Measurements from ENCODE around the gene SGPL1.

The SGPL1 gene

DNA sequence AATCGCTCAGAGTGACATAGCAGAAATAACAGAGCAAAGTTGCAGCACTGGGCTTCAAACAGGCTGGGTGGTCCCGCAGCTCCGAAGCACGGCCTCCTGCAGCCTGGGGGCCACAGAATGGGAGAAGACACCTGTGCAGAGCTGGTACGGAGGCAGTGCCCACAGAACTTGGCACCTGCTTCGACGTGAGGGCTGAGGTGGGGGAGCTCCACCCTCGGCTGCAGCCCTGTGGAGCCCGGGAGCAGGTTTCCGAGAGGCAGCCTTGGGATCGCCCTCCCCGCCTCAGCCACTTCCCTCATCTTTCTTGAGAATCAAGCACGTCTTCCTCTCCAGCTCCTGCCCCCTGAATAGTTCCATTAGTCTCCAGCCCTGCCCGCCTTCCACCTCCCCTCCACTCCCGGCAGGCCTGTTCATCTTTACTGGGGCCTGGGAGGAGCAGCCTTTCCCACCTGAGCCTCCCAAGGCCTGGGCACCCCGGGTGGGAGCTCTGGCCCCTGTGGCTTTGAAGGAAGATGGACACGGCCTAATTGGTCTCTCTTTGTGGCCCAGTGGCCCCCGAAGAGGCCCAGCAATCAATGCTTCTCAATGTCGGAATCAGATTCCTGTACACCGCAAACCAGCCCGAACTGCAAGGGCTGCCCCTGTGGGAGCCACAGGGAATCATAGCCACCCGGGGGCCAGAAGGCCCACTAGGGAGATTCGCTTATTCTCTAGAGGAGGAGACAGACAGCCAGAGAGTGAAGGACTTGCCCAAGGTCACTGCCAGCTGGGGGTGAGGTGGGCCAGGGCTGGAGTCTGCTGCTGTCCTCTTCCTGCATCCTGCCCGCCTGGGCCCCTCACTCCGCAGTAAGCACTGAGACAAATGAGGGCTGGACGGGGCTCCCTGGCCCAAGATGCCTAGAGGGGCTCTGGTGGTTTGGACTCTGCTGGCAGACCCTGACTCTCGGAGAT is 89.6 kb downstream of the SGPL1 start:
- no peak for DNase-seq

DNA sequence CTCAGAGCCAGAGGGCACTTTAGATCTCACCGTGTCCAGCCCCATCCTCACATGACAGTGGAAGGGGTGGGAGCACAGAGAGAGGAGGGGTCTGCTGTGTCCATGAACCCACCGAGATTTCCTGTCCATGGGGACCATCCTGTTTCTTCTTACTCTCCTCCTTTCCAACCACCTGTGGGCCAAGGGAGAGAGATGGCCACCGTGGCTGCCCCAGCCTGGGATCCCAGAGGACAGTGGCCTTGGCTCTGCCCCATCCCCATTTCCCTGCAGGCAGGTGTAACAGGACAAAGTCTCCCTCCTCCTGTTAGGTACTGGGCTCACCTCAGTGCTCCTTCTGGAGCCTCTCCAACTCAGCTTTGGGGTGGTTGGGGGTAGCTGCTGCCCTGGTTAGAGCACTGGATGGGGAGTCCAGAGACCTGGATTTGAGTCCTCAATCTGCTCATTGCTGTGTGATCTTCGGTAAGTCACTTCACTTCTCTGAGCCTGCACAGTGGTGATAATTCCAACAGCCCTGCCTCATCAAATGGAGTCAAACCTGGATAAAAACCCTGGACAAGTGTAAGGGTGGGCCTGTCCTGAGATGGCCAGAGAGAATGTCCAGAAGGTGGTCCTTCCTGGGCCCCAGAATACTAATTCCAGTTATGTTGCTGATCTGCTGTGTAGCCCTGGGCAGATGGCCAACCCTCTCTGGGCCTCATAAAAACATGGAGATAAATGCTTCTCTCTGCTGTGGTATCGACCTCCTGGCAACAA is 90.5 kb downstream of the SGPL1 start:
- no peak for DNase-seq

- DNase-seq, result no peak
Observed at GRCh38 chr10:70906953-70907636, 91.3 kb downstream of the SGPL1 start.

- no peak for DNase-seq
Observed at GRCh38 chr10:70907637-70908405, 92.1 kb downstream of the SGPL1 start.

DNA sequence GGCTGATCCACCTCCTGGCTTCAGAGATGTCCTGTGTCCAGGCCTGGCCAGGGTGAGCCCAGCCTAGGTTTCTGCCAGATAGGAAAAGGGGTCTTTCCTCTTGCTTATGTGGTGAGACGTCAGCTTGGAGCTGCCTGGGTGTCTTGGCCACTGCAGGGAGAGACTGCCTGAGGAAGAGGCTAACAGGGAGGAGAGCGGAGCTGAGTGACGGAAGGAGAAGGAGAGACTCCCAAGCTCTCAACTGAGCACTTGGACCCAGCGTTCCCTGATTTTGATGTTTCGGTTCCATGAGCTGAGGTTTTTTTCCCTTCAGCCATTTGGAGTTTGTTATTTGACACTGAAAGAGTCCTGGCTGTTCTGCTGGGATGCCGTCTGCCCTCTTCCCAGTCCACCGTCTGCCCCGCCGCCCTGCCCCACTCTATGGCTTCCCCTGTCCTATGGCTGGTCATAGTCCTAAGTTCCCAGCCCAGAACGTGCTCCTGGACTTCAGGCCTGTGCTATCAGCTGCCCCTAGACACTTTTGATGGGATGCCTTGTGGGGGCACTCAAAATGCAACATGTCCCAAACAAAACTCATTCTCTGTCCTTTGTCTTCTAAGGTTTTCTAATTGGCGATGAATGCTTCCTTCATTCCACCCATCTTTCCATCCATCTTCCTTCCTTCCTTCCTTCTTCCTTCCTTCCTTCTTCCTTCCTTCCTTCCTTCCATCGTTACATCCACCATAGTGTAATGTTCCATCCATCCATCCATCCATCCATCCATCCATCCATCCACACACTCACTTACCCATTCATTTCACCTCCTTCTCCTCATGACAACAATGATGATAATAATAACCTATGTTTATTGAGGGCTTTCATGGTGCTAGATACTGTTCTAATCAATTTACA is 92.9 kb downstream of the SGPL1 start:
- no peak for DNase-seq

DNA sequence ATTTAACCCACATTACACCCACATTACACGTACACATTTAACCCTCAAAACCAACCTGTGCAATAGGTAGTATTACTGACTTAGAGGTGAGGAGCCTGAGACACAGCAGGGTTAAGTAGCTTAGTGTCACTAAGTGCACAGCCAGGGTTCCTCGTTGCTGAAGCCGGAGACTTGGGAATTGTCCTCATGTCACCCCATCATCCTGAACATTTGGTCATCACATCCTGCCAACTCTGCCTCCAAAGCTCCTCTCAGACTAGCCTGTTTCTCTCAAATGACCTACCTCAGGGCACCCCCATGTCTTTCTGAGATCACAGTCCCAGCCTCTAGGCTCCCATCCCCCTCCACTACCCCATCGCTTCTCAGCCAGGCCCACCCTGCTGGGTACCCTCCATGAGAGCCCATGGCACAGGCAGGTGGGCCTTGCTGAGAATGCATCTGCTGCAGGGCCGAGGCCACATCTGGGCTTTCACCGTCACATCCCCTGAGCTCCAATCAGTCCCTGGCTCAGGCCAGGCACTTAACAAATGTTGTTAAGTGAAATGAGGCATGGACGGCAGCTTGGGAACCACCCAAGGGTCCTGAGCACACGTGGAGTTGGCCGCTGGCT is 93.7 kb downstream of the SGPL1 start:
- no peak for DNase-seq

DNA sequence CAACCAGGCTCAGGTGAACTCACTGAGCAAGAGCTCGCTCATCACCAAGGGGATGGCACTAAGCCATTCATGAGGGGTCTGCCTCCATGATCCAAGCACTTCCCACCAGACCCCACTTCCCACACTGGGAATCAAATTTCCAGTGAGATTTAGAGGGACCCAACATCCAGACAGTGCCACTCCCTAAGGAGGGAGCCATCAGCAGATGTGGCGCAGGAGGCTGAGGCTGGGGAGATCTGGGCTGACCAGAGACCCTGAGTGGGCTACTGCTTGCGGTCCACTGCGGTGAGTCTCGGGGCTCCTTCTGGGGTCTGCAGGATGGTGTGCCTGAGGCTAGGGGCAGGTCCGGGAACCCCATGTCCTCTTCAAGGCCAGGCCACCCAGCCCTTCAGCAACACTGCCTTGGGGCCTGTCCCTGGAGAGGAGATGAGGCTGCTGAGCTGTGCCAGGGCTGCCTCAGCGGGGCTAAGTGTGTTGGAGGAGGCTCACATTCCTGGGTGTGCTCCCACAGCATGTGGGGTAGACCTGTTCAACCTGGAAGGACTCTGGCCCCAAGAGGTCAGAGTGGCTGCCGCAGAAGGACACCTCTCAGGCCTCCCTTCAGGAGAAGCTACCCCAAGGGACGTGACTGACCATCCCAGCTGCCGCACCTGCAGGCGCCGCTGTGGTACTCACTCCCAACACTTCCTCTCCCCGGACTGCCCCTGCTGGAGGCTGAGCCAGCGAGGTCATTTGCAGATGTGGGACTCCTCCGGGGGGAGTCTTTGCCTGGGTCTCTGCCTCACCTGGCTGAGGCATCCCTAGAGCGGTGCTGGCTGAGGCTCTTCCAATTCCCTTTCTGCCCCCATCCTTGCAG is 95.0 kb downstream of the SGPL1 start:
- no peak for DNase-seq

DNA sequence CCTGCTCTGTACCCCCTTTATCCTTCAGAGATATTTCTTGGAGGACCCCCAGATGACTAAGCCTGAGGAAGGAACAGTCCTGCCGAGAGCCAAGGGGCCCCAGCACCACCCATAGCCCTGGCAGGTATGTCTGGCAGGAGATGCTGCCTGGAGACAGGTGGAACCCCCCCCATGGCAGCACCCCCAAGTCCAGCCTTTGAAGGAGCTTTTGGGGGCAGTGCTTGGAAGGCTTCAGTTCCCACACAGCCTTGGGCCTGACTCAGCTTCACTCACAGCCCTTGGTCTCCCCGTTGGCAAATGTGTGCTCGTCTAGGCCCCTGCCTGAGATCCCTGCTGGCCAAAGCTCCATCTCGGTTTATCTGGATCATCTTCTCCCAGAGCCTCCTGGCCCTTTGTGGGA is 95.6 kb downstream of the SGPL1 start:
- no peak for DNase-seq

GRCh38 chr10:70912556-70912955 is 96.8 kb downstream of the SGPL1 start:
- DNase-seq, result no peak

GRCh38 chr10:70913191-70913892 is 97.6 kb downstream of the SGPL1 start:
- no peak for DNase-seq

GRCh38 chr10:70913893-70914240 is 98.1 kb downstream of the SGPL1 start:
- no peak for DNase-seq

- DNase-seq, result no peak
Observed at GRCh38 chr10:70914316-70914864, 98.6 kb downstream of the SGPL1 start.

DNA sequence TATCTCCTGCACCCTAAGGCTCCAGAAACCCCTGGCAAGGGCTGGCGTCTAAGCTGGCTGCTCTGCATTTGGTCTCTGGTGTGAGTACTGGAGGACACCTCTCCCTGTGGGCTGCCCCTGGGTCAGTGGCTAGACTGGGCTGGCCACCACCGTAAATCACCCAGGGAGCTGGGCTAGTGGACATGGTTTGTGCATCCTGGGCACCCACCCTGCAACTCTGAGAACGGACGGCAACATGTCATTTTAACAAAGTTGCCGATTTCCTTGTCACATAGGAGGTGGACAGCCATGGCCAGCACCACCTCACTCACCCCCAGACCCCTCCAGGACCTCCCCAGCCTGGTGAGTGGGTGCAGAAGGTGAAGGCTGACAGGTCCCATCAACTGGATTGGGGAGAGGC is 99.5 kb downstream of the SGPL1 start:
- no peak for DNase-seq

DNA sequence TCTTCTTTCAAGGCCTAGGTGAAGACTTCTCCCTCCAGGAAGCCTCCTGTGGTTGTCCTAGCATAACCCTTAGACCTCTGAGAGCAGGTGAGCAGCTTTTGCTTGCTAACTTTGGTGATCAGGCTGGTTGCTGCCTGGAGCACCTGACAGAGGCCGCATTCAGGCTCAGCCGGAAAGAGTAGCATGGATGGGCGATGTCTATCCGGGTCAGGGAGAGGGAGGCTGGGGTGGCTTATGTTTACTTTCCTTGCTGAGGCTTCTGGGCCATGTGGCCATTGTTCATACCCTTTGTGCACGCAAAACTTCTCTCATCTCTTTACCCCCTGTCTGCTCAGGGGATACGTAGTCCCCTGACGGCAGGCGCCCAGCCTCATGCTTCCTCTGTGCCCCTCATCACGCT is 100.1 kb downstream of the SGPL1 start:
- DNase-seq, result no peak

- no peak for DNase-seq
Observed at GRCh38 chr10:70916241-70916640, 100.5 kb downstream of the SGPL1 start.

GRCh38 chr10:70917226-70917625 is 101.5 kb downstream of the SGPL1 start:
- DNase-seq, result no peak

- DNase-seq, result no peak
Observed at GRCh38 chr10:70917635-70918034, 101.9 kb downstream of the SGPL1 start.

Data from hypothalamus (tissue), 51 donors.